ENCODE data around the gene ZDBF2.

DNA sequence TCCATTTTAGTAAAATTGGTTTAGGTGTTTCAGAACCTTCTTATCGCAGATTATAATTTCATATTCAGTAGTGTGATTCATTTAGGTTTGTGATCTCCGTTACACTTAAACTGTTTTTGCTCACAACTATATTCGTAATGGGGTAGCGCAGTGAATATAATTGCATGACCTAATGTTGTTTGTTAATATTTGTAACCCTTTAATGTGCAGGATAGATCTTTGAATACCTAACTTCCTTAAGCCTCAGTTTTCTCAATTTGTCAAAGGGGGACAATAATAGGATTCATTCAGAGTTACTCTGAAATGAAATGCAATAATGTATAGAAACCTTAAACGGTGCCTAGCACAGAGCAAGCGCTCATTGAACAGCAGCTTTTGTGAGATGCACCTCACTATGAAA is 558 bp upstream of the ZDBF2 start:
- TF ChIP-seq, protein P1, sequence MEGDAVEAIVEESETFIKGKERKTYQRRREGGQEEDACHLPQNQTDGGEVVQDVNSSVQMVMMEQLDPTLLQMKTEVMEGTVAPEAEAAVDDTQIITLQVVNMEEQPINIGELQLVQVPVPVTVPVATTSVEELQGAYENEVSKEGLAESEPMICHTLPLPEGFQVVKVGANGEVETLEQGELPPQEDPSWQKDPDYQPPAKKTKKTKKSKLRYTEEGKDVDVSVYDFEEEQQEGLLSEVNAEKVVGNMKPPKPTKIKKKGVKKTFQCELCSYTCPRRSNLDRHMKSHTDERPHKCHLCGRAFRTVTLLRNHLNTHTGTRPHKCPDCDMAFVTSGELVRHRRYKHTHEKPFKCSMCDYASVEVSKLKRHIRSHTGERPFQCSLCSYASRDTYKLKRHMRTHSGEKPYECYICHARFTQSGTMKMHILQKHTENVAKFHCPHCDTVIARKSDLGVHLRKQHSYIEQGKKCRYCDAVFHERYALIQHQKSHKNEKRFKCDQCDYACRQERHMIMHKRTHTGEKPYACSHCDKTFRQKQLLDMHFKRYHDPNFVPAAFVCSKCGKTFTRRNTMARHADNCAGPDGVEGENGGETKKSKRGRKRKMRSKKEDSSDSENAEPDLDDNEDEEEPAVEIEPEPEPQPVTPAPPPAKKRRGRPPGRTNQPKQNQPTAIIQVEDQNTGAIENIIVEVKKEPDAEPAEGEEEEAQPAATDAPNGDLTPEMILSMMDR (IDR thresholded peaks at IDR 0.05; ENCODE audit: insufficient read depth, low read length, poor library complexity, severe bottlenecking) = no peak
- no peak for TF ChIP-seq EZH2phosphoT487 (conservative IDR thresholded peaks at IDR 0.05; ENCODE audit: low read length)
